WTC11 (cell line): ENCODE results near the gene SRSF6. TPM values are rescaled to one million over a fixed set of nuclear protein-coding genes. Genes with fewer than 3 reads are reported as not detected.

Experiments
- AFF4 ChIP-seq: sonication (generic); formaldehyde crosslinking; IDR thresholded peaks from 2 replicates; pipeline ENCODE4 v1.8.1; 2023; ENCODE audit warnings: mild to moderate bottlenecking, missing genetic modification reagents, borderline replicate concordance
- ARID4B ChIP-seq: sonication (generic); formaldehyde crosslinking; IDR thresholded peaks from 2 replicates; pipeline ENCODE4 v1.8.0; 2023; ENCODE audit warnings: missing genetic modification reagents, mild to moderate bottlenecking, borderline replicate concordance
- ATF3 ChIP-seq: sonication (generic); formaldehyde crosslinking; conservative IDR thresholded peaks from 2 replicates; pipeline ENCODE4 v1.8.1; 2022; ENCODE audit warnings: mild to moderate bottlenecking, missing genetic modification reagents
- CBFB ChIP-seq: sonication (generic); formaldehyde crosslinking; IDR thresholded peaks from 2 replicates; pipeline ENCODE4 v1.8.1; 2022; ENCODE audit warnings: mild to moderate bottlenecking, low read depth, missing genetic modification reagents
- ELF4 ChIP-seq: sonication (generic); formaldehyde crosslinking; IDR thresholded peaks from 2 replicates; pipeline ENCODE4 v1.8.1; 2022; ENCODE audit warnings: low read depth, mild to moderate bottlenecking, moderate library complexity, missing genetic modification reagents
- GABPB1 ChIP-seq: sonication (generic); formaldehyde crosslinking; IDR thresholded peaks from 2 replicates; pipeline ENCODE4 v1.8.1; 2023; ENCODE audit warnings: mild to moderate bottlenecking, missing genetic modification reagents
- IRF1 ChIP-seq: sonication (generic); formaldehyde crosslinking; IDR thresholded peaks from 2 replicates; pipeline ENCODE4 v1.8.0; 2023; ENCODE audit warnings: missing genetic modification reagents
- JAZF1 ChIP-seq: fragments of 250-450 bp; sonication (Bioruptor Pico); IDR thresholded peaks from 2 replicates; pipeline ENCODE4 v1.9.0; 2021; ENCODE audit warnings: moderate library complexity, mild to moderate bottlenecking, inconsistent platforms
- JUN ChIP-seq: sonication (generic); formaldehyde crosslinking; IDR thresholded peaks from 2 replicates; pipeline ENCODE4 v1.8.0; 2023; ENCODE audit warnings: mild to moderate bottlenecking, missing genetic modification reagents
- MLX ChIP-seq: sonication (generic); formaldehyde crosslinking; IDR thresholded peaks from 2 replicates; pipeline ENCODE4 v1.8.1; 2023; ENCODE audit warnings: mild to moderate bottlenecking, missing genetic modification reagents, moderate library complexity
- MXD4 ChIP-seq: fragments of 250-450 bp; sonication (Bioruptor Pico); IDR thresholded peaks from 2 replicates; pipeline ENCODE4 v1.8.0; 2021; ENCODE audit warnings: mild to moderate bottlenecking, moderate library complexity, borderline replicate concordance
- MYBL2 ChIP-seq: sonication (generic); formaldehyde crosslinking; IDR thresholded peaks from 2 replicates; pipeline ENCODE4 v1.8.1; 2023; ENCODE audit warnings: mild to moderate bottlenecking, moderate library complexity, missing genetic modification reagents
- NFATC4 ChIP-seq: fragments of 250-450 bp; sonication (Bioruptor Pico); IDR thresholded peaks from 2 replicates; pipeline ENCODE4 v1.9.0; 2021; ENCODE audit warnings: mild to moderate bottlenecking
- NR1H2 ChIP-seq: sonication (generic); formaldehyde crosslinking; IDR thresholded peaks from 2 replicates; pipeline ENCODE4 v1.9.0; 2021; ENCODE audit warnings: mild to moderate bottlenecking, moderate library complexity, missing genetic modification reagents
- NR2C2 ChIP-seq: sonication (generic); formaldehyde crosslinking; IDR thresholded peaks from 2 replicates; pipeline ENCODE4 v1.8.0; 2022; ENCODE audit warnings: mild to moderate bottlenecking, missing genetic modification reagents
- NR3C1 ChIP-seq: sonication (generic); formaldehyde crosslinking; conservative IDR thresholded peaks from 2 replicates; pipeline ENCODE4 v1.8.1; 2023; ENCODE audit warnings: low read depth, mild to moderate bottlenecking, missing genetic modification reagents
- STAT6 ChIP-seq: sonication (generic); formaldehyde crosslinking; conservative IDR thresholded peaks from 2 replicates; pipeline ENCODE4 v1.8.1; 2023; ENCODE audit warnings: mild to moderate bottlenecking, low read depth, missing genetic modification reagents, moderate library complexity
- USF2 ChIP-seq: sonication (generic); formaldehyde crosslinking; IDR thresholded peaks from 2 replicates; pipeline ENCODE4 v1.8.1; 2023; ENCODE audit warnings: mild to moderate bottlenecking, missing genetic modification reagents, moderate library complexity
- ZBTB21 ChIP-seq: sonication (generic); formaldehyde crosslinking; IDR thresholded peaks from 2 replicates; pipeline ENCODE4 v1.8.1; 2023; ENCODE audit warnings: mild to moderate bottlenecking, missing genetic modification reagents, borderline replicate concordance
- ZNF121 ChIP-seq: sonication (generic); formaldehyde crosslinking; IDR thresholded peaks from 2 replicates; pipeline ENCODE4 v1.8.0; 2023; ENCODE audit warnings: missing genetic modification reagents
- ZNF317 ChIP-seq: sonication (generic); formaldehyde crosslinking; IDR thresholded peaks from 2 replicates; pipeline ENCODE4 v1.8.1; 2023; ENCODE audit warnings: low read depth, mild to moderate bottlenecking, moderate library complexity, missing genetic modification reagents, borderline replicate concordance
- ZNF396 ChIP-seq: fragments of 250-450 bp; sonication (Bioruptor Pico); IDR thresholded peaks from 2 replicates; pipeline ENCODE4 v1.8.0; 2021; ENCODE audit warnings: mild to moderate bottlenecking, moderate library complexity, borderline replicate concordance
- ZSCAN18 ChIP-seq: fragments of 250-450 bp; sonication (Bioruptor Pico); IDR thresholded peaks from 2 replicates; pipeline ENCODE4 v2.1.2; 2022; ENCODE audit warnings: mild to moderate bottlenecking, moderate library complexity
- total RNA-seq: library from RNA; stranded (reverse); gene quantifications from 3 replicates; pipeline ENCODE4 v1.2.3, GENCODE V29; 2021

Gene SRSF6
- total RNA-seq, 1 experiment from 2014 or later: 107 TPM

GRCh38 chr20:43457640-43458421 is at the start of gene SRSF6 (continued):
- TF ChIP-seq ZSCAN18 (CRISPR knock-in tag) (no peak), ZNF396 (CRISPR knock-in tag) (no peak), NFATC4 (CRISPR knock-in tag) (no peak), ZBTB21 (CRISPR knock-in tag) (0 out of 2 replicates have a peak, but pooled peaks have one; percentile 6), ZNF121 (CRISPR knock-in tag) (0 out of 2 replicates have a peak, but pooled peaks have one; percentile 7), NR3C1 (CRISPR knock-in tag) (no peak), ZNF317 (CRISPR knock-in tag) (no peak), JUN (peak; percentile 90; the same call in 1 of the 2 replicates), USF2 (CRISPR knock-in tag) (peak; percentile 54), MLX (CRISPR knock-in tag) (no peak), NR1H2 (no peak), ARID4B (CRISPR knock-in tag) (0 out of 2 replicates have a peak, but pooled peaks have one; percentile 80), GABPB1 (CRISPR knock-in tag) (peak; percentile 73), MXD4 (CRISPR knock-in tag) (no peak), ELF4 (no peak), CBFB (CRISPR knock-in tag) (no peak), MYBL2 (CRISPR knock-in tag) (peak; percentile 87), JAZF1 (CRISPR knock-in tag) (no peak), STAT6 (CRISPR knock-in tag) (no peak), IRF1 (CRISPR knock-in tag) (peak; percentile 70), AFF4 (CRISPR knock-in tag) (no peak), ATF3 (CRISPR knock-in tag) (no peak), NR2C2 (no peak)
